ENCODE measurements around the gene CCNK.

CCNK gene

DNA sequence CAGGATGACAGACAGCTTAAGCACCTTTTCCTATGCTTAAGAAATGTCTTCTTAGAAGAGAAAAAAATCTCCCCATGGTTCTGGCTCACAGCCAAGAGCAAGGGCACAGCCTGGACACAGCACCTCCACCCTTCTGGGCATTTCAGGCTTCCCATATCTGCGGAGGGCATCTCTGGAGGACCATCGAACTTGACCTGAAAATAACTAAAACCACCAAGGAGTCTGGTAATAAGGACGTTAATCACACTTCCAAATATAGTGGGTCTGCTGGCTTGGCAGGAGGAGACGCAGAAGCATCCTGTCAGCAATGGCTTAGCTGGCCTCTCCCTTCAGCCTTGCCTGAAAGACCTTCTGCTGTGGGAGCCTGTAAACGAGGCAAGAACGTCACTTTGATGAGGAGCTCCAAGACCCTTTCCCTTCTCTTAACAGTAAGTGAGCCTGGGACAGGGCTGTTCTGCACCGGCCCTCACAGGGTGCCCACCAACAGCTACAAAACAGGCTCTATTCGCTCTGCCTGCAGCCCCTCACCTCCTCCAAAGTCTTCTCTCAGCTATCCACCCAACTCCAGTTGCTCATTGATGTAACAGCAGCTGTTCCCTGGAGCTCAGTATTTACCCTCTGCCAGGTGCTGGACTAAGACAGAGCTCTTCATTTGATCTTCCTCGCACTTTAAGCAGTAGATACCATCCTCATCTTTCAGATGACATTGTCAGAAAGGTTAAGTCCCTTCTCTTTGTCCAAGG is 13.7 kb upstream of the CCNK start:
- Histone ChIP-seq H3K9me3 (replicated peaks; ENCODE audit: low read length) (no peaks in the 10 kb centered on the region), H3K4me1 (ENCODE audit: control insufficient read depth, insufficient read depth, low read length) (no peaks in the 10 kb centered on the region), H3K4me2 (ENCODE audit: low read length) (no peak overlapping the region), H3K27me3 (ENCODE audit: control insufficient read depth, insufficient read depth, low read length) (no peaks in the 10 kb centered on the region), H3K9ac (ENCODE audit: low read depth, low read length) (no peak overlapping the region), H3K4me3 (ENCODE audit: low read length) (no peak overlapping the region), H3K36me3 (ENCODE audit: insufficient read depth, low read length) (peaks cover 14% of the 10 kb centered on the region)

- H3K9ac ChIP-seq (ENCODE audit: low read depth, low read length) = no peak overlapping the region
- H3K4me2 ChIP-seq (ENCODE audit: low read length) = no peak overlapping the region
- no peaks in the 10 kb centered on the region for H3K9me3 ChIP-seq (replicated peaks; ENCODE audit: low read length)
- peaks cover 11% of the 10 kb centered on the region for H3K36me3 ChIP-seq (ENCODE audit: insufficient read depth, low read length)
- H3K4me1 ChIP-seq (ENCODE audit: control insufficient read depth, insufficient read depth, low read length) = no peaks in the 10 kb centered on the region
- no peaks in the 10 kb centered on the region for H3K27me3 ChIP-seq (ENCODE audit: control insufficient read depth, insufficient read depth, low read length)
- H3K4me3 ChIP-seq (ENCODE audit: low read length) = no peak overlapping the region
Measured at GRCh38 chr14:99468081-99468480, 13.1 kb upstream of the CCNK start.

DNA sequence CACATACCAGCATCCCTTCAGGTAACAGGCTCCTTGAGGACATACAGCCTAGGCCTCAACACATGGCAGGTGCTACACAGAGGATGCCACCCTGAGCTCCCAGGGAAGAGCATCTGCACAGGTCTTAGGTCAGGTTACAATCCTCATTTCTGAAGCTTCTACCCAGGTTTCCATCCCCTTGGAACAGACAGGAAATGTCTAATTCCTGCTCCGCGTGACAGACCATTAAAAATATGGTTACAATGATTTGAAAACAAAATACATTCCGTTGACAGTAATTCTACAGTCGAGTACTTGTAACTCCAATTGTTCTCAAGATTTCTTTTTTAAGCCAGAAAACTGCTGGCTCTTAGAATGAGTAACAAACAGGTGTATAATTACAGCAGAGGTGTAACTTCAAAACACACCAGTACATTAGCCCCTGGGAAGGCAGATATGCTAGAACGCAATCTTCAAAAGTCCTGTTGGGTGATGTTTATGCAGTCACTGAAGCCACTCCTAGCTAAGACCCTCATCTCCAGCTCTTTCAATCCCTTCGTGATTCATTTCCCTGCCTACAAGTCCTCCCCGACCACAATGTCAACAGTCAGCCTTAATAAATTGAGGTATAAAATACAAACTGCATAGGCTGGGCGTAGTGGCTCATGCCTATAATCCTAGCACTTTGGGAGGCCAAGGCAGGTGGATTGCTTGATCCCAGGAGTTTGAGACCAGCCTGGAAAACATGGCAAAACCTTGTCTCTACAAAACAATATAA is 12.2 kb upstream of the CCNK start:
- Histone ChIP-seq H3K36me3 (ENCODE audit: insufficient read depth, low read length) (peaks cover 6% of the 10 kb centered on the region), H3K4me2 (ENCODE audit: low read length) (no peak overlapping the region), H3K4me1 (ENCODE audit: control insufficient read depth, insufficient read depth, low read length) (no peaks in the 10 kb centered on the region), H3K4me3 (ENCODE audit: low read length) (no peak overlapping the region), H3K9ac (ENCODE audit: low read depth, low read length) (no peak overlapping the region), H3K9me3 (replicated peaks; ENCODE audit: low read length) (no peaks in the 10 kb centered on the region), H3K27me3 (ENCODE audit: control insufficient read depth, insufficient read depth, low read length) (no peaks in the 10 kb centered on the region)

DNA sequence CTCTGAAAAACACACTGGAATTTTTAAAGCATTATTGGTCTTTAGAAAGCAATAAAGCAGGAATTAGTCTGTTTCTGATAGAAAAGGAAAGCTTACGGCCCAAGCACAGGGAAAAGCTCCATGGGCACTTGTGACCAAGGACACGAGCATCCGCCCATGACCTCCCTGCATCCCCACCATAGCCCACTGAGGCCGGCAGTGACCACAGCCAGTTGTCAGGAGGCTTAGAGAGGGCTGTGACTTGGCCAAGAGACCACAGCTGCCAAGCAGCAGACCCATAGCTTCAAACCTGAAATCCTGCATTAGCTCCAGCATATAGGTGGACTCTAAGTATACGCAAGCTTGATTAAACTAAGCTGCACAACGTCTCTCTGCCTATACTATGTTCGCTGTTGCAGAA is 9.5 kb upstream of the CCNK start:
- H3K36me3 ChIP-seq (ENCODE audit: insufficient read depth, low read length) = no peaks in the 10 kb centered on the region
- H3K4me2 ChIP-seq (ENCODE audit: low read length) = no peak overlapping the region
- H3K4me1 ChIP-seq (ENCODE audit: control insufficient read depth, insufficient read depth, low read length) = no peaks in the 10 kb centered on the region

GRCh38 chr14:99472937-99473336 is 8.3 kb upstream of the CCNK start:
- H3K4me3 ChIP-seq (ENCODE audit: low read length) = no peak overlapping the region
- no peaks in the 10 kb centered on the region for H3K9me3 ChIP-seq (replicated peaks; ENCODE audit: low read length)
- H3K4me2 ChIP-seq (ENCODE audit: low read length) = no peak overlapping the region
- H3K9ac ChIP-seq (ENCODE audit: low read depth, low read length) = no peak overlapping the region
- H3K36me3 ChIP-seq (ENCODE audit: insufficient read depth, low read length) = no peaks in the 10 kb centered on the region
- H3K4me1 ChIP-seq (ENCODE audit: control insufficient read depth, insufficient read depth, low read length) = no peaks in the 10 kb centered on the region
- no peaks in the 10 kb centered on the region for H3K27me3 ChIP-seq (ENCODE audit: control insufficient read depth, insufficient read depth, low read length)

More for the DNA sequence above, 9.5 kb upstream of the CCNK start:
- no peak overlapping the region for H3K4me3 ChIP-seq (ENCODE audit: low read length)
- no peaks in the 10 kb centered on the region for H3K27me3 ChIP-seq (ENCODE audit: control insufficient read depth, insufficient read depth, low read length)
- H3K9ac ChIP-seq (ENCODE audit: low read depth, low read length) = no peak overlapping the region
- no peaks in the 10 kb centered on the region for H3K9me3 ChIP-seq (replicated peaks; ENCODE audit: low read length)

DNA sequence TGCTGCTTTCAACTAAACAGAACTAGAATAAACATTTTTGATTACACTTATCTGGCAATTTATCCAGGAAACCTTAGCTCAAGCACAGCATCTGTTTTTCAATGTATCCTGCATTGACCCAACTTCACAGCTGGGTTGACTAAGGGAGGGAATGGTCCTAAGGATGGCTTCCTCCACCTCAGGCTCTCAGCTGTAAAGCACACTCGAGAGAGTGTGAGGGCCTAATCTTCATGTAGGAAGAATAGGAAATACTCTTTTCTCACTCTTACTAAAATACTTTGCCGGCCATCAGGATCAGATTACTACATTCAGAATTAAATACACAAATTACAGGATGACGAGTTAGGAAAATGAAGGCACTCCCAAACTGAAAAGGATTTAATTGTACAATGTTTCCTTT is 7.8 kb upstream of the CCNK start:
- H3K9ac ChIP-seq (ENCODE audit: low read depth, low read length) = no peak overlapping the region
- H3K4me1 ChIP-seq (ENCODE audit: control insufficient read depth, insufficient read depth, low read length) = no peaks in the 10 kb centered on the region
- H3K27me3 ChIP-seq (ENCODE audit: control insufficient read depth, insufficient read depth, low read length) = no peaks in the 10 kb centered on the region
- H3K36me3 ChIP-seq (ENCODE audit: insufficient read depth, low read length) = no peaks in the 10 kb centered on the region
- H3K9me3 ChIP-seq (replicated peaks; ENCODE audit: low read length) = no peaks in the 10 kb centered on the region
- no peak overlapping the region for H3K4me2 ChIP-seq (ENCODE audit: low read length)
- no peak overlapping the region for H3K4me3 ChIP-seq (ENCODE audit: low read length)

DNA sequence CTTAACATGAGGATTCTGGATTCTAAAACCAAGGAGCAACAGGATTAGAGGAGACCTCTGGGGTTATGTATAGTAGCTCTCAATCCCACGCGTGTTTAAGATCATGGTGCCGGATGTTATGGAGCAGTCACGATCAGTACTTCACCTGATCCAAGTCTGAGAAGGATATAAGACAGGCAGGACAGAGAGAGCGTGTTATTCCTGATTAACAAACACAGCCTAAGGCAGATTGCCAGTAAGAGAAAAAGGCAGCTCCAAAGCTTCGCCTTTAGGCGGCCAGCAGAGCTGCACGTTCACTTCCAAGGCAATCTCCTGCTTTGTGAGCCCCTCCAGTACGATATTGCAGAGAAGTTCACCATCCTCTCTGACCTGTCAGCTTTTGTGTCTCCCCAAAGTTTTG is 6.0 kb upstream of the CCNK start:
- no peaks in the 10 kb centered on the region for H3K36me3 ChIP-seq (ENCODE audit: insufficient read depth, low read length)
- H3K9ac ChIP-seq (ENCODE audit: low read depth, low read length) = no peak overlapping the region
- no peak overlapping the region for H3K4me2 ChIP-seq (ENCODE audit: low read length)
- H3K4me1 ChIP-seq (ENCODE audit: control insufficient read depth, insufficient read depth, low read length) = peaks cover 10% of the 10 kb centered on the region
- no peak overlapping the region for H3K4me3 ChIP-seq (ENCODE audit: low read length)
- no peaks in the 10 kb centered on the region for H3K9me3 ChIP-seq (replicated peaks; ENCODE audit: low read length)
- H3K27me3 ChIP-seq (ENCODE audit: control insufficient read depth, insufficient read depth, low read length) = no peaks in the 10 kb centered on the region

DNA sequence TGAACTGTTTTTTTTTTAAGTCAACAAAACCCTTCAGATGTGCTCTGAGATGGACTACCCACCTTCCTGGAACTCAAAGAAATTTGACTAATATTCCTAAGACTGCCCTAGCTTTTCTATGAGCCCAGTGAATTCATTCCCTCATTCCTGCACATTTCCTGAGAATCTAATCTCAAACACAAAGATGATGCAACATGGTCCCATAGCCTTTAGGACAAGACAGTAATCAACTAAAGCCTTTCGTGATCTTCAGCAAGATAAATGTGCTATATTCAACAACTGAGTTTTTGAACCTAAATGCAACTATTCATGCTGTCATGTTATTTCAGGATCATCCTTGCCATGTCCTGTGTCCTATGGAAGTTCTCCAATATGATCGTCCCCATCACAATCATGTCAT is 5.5 kb upstream of the CCNK start:
- H3K9ac ChIP-seq (ENCODE audit: low read depth, low read length) = no peak overlapping the region
- H3K27me3 ChIP-seq (ENCODE audit: control insufficient read depth, insufficient read depth, low read length) = no peaks in the 10 kb centered on the region
- peaks cover 10% of the 10 kb centered on the region for H3K4me1 ChIP-seq (ENCODE audit: control insufficient read depth, insufficient read depth, low read length)
- H3K36me3 ChIP-seq (ENCODE audit: insufficient read depth, low read length) = no peaks in the 10 kb centered on the region
- no peaks in the 10 kb centered on the region for H3K9me3 ChIP-seq (replicated peaks; ENCODE audit: low read length)
- H3K4me2 ChIP-seq (ENCODE audit: low read length) = no peak overlapping the region
- H3K4me3 ChIP-seq (ENCODE audit: low read length) = no peak overlapping the region

GRCh38 chr14:99476864-99477263 is 4.3 kb upstream of the CCNK start:
- Histone ChIP-seq H3K36me3 (ENCODE audit: insufficient read depth, low read length) (no peaks in the 10 kb centered on the region), H3K9me3 (replicated peaks; ENCODE audit: low read length) (no peaks in the 10 kb centered on the region), H3K4me2 (ENCODE audit: low read length) (no peak overlapping the region), H3K27me3 (ENCODE audit: control insufficient read depth, insufficient read depth, low read length) (no peaks in the 10 kb centered on the region), H3K9ac (ENCODE audit: low read depth, low read length) (no peak overlapping the region), H3K4me1 (ENCODE audit: control insufficient read depth, insufficient read depth, low read length) (peaks cover 10% of the 10 kb centered on the region), H3K4me3 (ENCODE audit: low read length) (no peak overlapping the region)

- no peaks in the 10 kb centered on the region for H3K9me3 ChIP-seq (replicated peaks; ENCODE audit: low read length)
- no peak overlapping the region for H3K4me3 ChIP-seq (ENCODE audit: low read length)
- peaks cover 16% of the 10 kb centered on the region for H3K4me1 ChIP-seq (ENCODE audit: control insufficient read depth, insufficient read depth, low read length)
- H3K36me3 ChIP-seq (ENCODE audit: insufficient read depth, low read length) = no peaks in the 10 kb centered on the region
- H3K27me3 ChIP-seq (ENCODE audit: control insufficient read depth, insufficient read depth, low read length) = no peaks in the 10 kb centered on the region
- no peak overlapping the region for H3K9ac ChIP-seq (ENCODE audit: low read depth, low read length)
- H3K4me2 ChIP-seq (ENCODE audit: low read length) = peak overlapping the region; percentile 88
Measured at GRCh38 chr14:99478128-99478527, 3.1 kb upstream of the CCNK start.

DNA sequence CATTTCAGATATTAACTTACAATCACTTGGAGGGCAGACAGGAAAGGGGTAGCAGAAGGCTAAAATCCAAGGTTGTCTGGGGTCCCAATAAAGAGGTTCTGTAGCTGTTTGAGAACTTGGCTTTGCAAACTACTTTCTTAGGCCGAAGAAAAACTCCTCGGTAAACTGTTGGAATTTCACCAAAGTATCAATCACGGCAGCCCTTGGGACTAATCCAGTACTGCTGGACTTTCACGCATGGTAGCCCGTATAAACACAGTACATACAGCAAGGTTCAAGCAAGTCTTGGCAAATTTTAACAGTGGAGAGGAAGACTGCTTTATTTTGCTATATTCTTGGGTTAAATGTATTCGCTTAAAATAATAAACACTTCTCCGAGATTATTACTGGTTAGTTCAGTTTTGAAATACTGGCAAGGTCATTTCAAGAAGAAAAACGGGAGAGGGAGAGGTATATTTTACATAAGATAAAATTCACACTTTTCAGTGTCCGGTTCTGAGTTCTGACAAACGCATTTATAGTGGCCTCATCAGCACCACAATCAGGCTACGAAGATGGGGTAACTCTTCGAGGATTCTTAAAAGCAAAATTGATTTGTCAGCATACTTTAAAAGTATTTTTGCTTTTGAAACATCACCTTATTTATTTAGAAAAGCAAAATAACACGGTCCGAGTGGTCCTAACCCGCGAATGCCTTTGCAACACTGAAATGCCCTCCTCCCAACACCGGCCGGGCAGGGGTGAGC is 1.9 kb upstream of the CCNK start:
- Histone ChIP-seq H3K36me3 (ENCODE audit: insufficient read depth, low read length) (no peaks in the 10 kb centered on the region), H3K27me3 (ENCODE audit: control insufficient read depth, insufficient read depth, low read length) (no peaks in the 10 kb centered on the region), H3K4me1 (ENCODE audit: control insufficient read depth, insufficient read depth, low read length) (peaks cover 23% of the 10 kb centered on the region), H3K9me3 (replicated peaks; ENCODE audit: low read length) (no peaks in the 10 kb centered on the region), H3K4me3 (ENCODE audit: low read length) (peak overlapping the region; percentile 80), H3K4me2 (ENCODE audit: low read length) (peak overlapping the region; percentile 88), H3K9ac (ENCODE audit: low read depth, low read length) (peak overlapping the region; percentile 86)
